AG04450 (cell line): Measurements from ENCODE around the gene XIRP1. TPM values are rescaled to one million over a fixed set of nuclear protein-coding genes. Genes with fewer than 3 reads are reported as not detected.

ENCODE experiments used
- CTCF ChIA-PET: fragments of 300-600, 350-600 bp; formaldehyde crosslinking; extraction: SDS; loops from one replicate; lab custom pipeline; 2022; ENCODE audit warnings: antibody characterized with exemption, inconsistent platforms; lab: Charles Lee
- POLR2A ChIA-PET: fragments of 350-600 bp; formaldehyde crosslinking; extraction: SDS; loops from one replicate; lab custom pipeline; 2021; ENCODE audit warnings: antibody characterized with exemption, inconsistent platforms; lab: Yijun Ruan, JAX
- DNase-seq: peaks from one replicate; pipeline ENCODE4 v3.0.0-alpha.2; 2011; ENCODE audit warnings: low read depth, low spot score
- H3K27ac ChIP-seq: one replicate; pipeline ENCODE4 v1.5.1; 2012; ENCODE audit warnings: low read depth, low read length, control low read depth
- H3K27me3 ChIP-seq: one replicate; pipeline ENCODE4 v1.6.0; 2012; ENCODE audit warnings: low read length; ENCODE audit not compliant: control insufficient read depth, insufficient read depth
- H3K4me3 ChIP-seq: 2 replicates; pipeline ENCODE4 v1.5.1; 2011; ENCODE audit warnings: mild to moderate bottlenecking, low read depth, low read length, control low read depth
- H3K9me3 ChIP-seq: 2 replicates; pipeline ENCODE4 v1.5.1; 2012; ENCODE audit warnings: low read length; ENCODE audit not compliant: control insufficient read depth, insufficient read depth
- polyA plus RNA-seq: library from polyadenylated mRNA; depleted of rRNA; stranded (reverse); fragments of >200 nt; gene quantifications from 2 replicates; pipeline ENCODE4 v1.2.3, GENCODE V29; 2011
- TF ChIP-seq, protein P1 (sequence below): IDR thresholded peaks from 2 replicates; pipeline ENCODE4 v1.5.1; 2011; ENCODE audit warnings: low read depth, low read length, control low read depth, inconsistent platforms

Gene XIRP1
- polyA plus RNA-seq, 1 experiment, result not detected

DNA sequence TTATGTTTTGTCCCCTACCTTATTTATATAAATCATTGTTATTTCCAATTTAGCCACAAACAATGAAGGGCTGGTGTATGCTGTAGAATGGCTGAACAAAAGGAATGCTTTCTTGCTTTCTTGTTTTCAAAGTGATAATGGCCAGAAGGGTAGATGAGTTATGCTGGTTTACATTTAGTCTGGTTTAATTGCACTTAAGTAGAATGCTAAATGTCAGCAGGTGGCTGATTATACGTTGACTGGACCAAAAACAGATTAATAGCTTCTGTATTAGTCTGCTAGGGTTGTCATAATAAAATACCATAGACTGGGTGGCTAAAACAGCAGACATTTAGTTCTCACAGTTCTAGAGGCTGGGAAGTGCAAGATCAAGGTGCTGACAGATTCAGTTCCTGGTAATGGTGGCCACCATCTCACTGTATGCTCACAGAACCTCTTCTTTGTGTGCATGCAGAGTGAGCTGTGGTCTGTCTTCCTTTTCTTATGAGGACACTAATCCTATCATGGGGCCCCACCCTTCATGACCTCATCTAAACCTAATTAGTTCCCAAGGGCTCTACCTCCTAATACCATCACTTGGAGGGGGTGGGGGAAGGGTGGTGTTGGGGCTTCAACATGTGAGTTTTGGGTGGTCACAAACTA, 17.1 kb upstream of the XIRP1 start:
- DNase-seq, result no peak
- CTCF ChIA-PET, result interaction anchor here (0.7 to 2.5 kb wide), 2 partner anchors 29 to 83 kb away, joined by 5 to 17 read pairs; no protein-coding TSS in a partner anchor
- TF ChIP-seq, protein P1, sequence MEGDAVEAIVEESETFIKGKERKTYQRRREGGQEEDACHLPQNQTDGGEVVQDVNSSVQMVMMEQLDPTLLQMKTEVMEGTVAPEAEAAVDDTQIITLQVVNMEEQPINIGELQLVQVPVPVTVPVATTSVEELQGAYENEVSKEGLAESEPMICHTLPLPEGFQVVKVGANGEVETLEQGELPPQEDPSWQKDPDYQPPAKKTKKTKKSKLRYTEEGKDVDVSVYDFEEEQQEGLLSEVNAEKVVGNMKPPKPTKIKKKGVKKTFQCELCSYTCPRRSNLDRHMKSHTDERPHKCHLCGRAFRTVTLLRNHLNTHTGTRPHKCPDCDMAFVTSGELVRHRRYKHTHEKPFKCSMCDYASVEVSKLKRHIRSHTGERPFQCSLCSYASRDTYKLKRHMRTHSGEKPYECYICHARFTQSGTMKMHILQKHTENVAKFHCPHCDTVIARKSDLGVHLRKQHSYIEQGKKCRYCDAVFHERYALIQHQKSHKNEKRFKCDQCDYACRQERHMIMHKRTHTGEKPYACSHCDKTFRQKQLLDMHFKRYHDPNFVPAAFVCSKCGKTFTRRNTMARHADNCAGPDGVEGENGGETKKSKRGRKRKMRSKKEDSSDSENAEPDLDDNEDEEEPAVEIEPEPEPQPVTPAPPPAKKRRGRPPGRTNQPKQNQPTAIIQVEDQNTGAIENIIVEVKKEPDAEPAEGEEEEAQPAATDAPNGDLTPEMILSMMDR, result no peak

GRCh38 chr3:39208463-39209055, 16.2 kb upstream of the XIRP1 start:
- Histone ChIP-seq H3K27ac (no peak overlapping the region), H3K9me3 (no peaks in the 10 kb centered on the region), H3K4me3 (no peak overlapping the region), H3K27me3 (peaks cover 28% of the 10 kb centered on the region)
- ChIA-PET POLR2A (no interaction called here), CTCF (interaction anchor here (0.7 to 2.5 kb wide), 7 partner anchors 10 to 84 kb away, joined by 3 to 17 read pairs (median 4); no protein-coding TSS in a partner anchor)
- TF ChIP-seq, protein P1, result peak; percentile 66
- DNase-seq, result peak; percentile 15

More for the DNA sequence above, 17.1 kb upstream of the XIRP1 start:
- Histone ChIP-seq H3K27me3 (peaks cover 23% of the 10 kb centered on the region), H3K9me3 (no peaks in the 10 kb centered on the region), H3K27ac (no peak overlapping the region), H3K4me3 (no peak overlapping the region)
- POLR2A ChIA-PET, result no interaction called here

GRCh38 chr3:39207361-39208186, 15.2 kb upstream of the XIRP1 start:
- Histone ChIP-seq H3K27ac (no peak overlapping the region), H3K4me3 (no peak overlapping the region), H3K9me3 (no peaks in the 10 kb centered on the region), H3K27me3 (peaks cover 35% of the 10 kb centered on the region)
- TF ChIP-seq, protein P1, result no peak
- ChIA-PET POLR2A (no interaction called here), CTCF (interaction anchor here (0.7 to 2.5 kb wide), 6 partner anchors 10 to 85 kb away, joined by 3 to 17 read pairs (median 4); no protein-coding TSS in a partner anchor)
- DNase-seq, result no peak

GRCh38 chr3:39205919-39206516, 13.6 kb upstream of the XIRP1 start:
- ChIA-PET CTCF (interaction anchor here (1.0 to 2.1 kb wide), 2 partner anchors 80 to 86 kb away, joined by 3 to 7 read pairs; no protein-coding TSS in a partner anchor), POLR2A (no interaction called here)
- Histone ChIP-seq H3K27me3 (peaks cover 47% of the 10 kb centered on the region), H3K4me3 (no peak overlapping the region), H3K27ac (no peak overlapping the region), H3K9me3 (peaks cover 2% of the 10 kb centered on the region; the same call in 1 of the 2 replicates)
- TF ChIP-seq, protein P1, result no peak
- DNase-seq, result no peak
